GM21381 (cell line): ENCODE measurements around the gene TBC1D2B.

Source experiments
- ATAC-seq: cut with Tn5 transposase; IDR thresholded peaks from one replicate; pipeline ENCODE4 v1.9.1; 2021; ENCODE audit warnings: mild to moderate bottlenecking, moderate library complexity; ENCODE audit not compliant: unreplicated experiment

Gene TBC1D2B

DNA sequence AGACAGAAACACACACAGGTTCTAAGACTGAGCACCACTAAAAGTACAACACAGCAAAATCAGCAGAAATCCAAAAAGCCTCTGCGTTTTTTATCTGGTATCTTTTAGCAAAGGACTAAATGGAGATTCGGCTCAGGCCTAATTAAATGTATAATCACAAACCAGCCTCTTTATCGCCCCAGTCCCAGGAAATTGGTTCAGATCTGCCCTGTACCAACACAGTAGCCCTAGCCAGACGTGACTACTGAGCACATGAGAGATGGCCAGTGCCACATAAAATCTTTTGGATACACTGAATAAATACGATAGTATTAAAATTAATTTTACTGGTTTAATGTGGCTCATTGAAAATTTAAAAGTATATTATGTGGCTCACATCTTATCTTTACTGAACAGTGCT, 19.7 kb downstream of the TBC1D2B start:
- ATAC-seq = no peak

DNA sequence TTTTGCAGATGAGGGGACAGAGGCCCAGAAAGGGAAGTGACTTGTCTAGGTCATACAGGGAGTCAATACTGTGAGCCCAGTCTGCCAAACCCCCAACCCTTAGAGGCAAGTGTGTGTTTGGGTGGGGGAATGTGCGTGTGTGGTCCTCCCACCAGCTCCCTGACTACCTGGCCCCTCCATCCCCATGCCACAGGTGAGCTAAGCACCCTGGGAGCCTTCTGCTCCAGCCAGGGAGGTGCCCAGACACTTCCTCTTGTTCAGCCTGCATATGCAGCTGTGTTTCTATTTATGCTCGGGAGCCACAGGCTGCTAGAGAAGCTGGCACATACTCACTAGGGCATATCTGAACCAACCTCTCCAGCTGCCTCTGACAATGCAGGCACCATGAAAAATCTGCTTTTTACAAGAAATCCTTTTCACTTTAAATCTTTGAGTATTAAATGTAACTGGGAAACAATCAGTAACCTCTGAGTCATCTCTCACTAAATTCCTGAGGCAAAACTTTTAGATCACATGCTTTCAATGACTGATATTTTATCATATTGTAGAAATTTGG, 20.7 kb downstream of the TBC1D2B start:
- no peak for ATAC-seq

- ATAC-seq = no peak
Measured at GRCh38 chr15:78055919-78056713, 21.4 kb downstream of the TBC1D2B start.

GRCh38 chr15:78054966-78055365, 22.5 kb downstream of the TBC1D2B start:
- ATAC-seq = no peak

- ATAC-seq = no peak
Measured at GRCh38 chr15:78054518-78054917, 23.0 kb downstream of the TBC1D2B start.

GRCh38 chr15:78052545-78052944, 25.0 kb downstream of the TBC1D2B start:
- ATAC-seq = no peak

DNA sequence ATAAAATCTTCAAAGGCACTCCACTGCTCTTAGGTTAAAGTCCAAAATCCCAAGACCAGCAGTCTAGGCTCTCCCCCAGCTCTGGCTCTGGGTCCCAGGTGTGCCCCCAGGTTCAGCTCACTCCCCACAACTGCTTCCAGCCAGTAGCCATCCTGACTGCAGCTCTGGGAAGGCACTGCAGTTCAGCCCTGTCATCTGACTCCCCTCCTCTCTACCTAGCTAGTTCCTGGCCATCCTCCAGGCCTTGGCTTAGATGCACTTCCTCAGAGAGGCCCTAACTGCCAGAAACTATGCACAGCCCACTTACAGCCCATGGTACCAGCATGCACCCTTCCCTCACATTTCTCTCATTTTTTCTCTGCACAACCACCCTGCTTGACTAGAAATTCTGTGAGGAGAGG, 25.5 kb downstream of the TBC1D2B start:
- no peak for ATAC-seq

GRCh38 chr15:78051596-78051995, 25.9 kb downstream of the TBC1D2B start:
- no peak for ATAC-seq

DNA sequence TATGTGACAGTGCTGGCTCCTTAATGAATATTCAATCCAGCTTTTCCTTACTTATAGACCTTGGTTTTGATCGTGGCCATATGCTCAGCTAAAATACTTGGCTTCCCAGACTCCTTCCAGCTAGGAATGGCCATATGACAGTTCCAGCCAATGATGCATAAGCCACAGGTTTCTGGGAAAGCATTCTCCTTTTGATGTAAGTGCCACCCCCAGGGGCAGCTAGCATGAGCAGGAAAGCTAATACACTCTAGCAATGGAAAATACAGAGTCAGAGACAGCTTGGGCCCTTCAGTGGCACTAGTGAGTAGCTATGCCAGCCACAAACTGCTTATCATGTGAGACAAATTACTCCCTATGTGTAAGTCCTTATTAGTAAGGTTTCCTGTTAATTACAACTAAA, 26.7 kb downstream of the TBC1D2B start:
- no peak for ATAC-seq

- peak; percentile 36 for ATAC-seq
Measured at GRCh38 chr15:78050441-78050809, 27.1 kb downstream of the TBC1D2B start.

GRCh38 chr15:78049691-78050440, 27.6 kb downstream of the TBC1D2B start:
- ATAC-seq = peak; percentile 78

- no peak for ATAC-seq
Measured at GRCh38 chr15:78048628-78048920, 28.9 kb downstream of the TBC1D2B start.

- ATAC-seq = no peak
Measured at GRCh38 chr15:78047761-78048627, 29.5 kb downstream of the TBC1D2B start.

GRCh38 chr15:78046796-78047341, 30.6 kb downstream of the TBC1D2B start:
- ATAC-seq = no peak

GRCh38 chr15:78045189-78045588, 32.3 kb downstream of the TBC1D2B start:
- no peak for ATAC-seq

- ATAC-seq = no peak
Measured at GRCh38 chr15:78044407-78045155, 32.9 kb downstream of the TBC1D2B start.

- no peak for ATAC-seq
Measured at GRCh38 chr15:78041946-78042345, 35.6 kb downstream of the TBC1D2B start.

- ATAC-seq = no peak
Measured at GRCh38 chr15:78040653-78041244, 36.8 kb downstream of the TBC1D2B start.

DNA sequence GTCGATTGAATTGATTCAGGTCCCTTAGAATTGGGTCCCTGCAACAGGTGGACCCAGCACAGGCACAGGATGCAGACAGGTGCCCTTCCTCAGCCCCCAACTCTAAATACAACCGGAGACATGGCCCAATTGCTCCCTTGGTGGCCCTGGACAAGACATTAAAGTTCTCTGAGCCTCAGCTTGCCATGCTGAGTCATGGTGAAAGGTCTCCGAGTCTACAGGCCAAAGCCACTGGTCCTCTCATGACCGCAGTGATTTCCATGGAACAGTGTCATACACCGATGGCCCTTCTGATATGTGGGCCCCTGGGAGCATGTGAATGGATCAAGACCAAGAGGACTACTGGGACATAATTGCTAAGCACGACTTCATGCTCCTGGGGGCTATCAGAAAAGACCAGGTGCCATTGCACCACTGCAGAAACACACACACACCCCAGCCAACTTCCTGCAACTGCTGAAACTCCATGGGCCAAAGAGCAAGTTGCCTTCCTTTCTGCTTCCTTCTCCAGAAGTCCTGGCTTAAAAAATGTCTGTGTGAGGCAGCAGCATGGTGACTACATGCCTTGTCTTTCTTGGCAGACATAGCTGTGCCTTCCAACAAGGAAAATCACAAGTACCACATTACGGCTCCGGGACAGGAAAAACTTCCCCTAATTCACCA, 38.8 kb downstream of the TBC1D2B start:
- no peak for ATAC-seq
